Activated CD8-positive, alpha-beta T cell treated with anti-CD3 and anti-CD28 coated beads for 36 hours (primary cell): ENCODE measurements around the gene CA10. TPM values are rescaled to one million over a fixed set of nuclear protein-coding genes. Genes with fewer than 3 reads are reported as not detected.

ENCODE experiments used
- ATAC-seq: fragments of 200-7000 bp; cut with Tn5 transposase; one replicate; pipeline ENCODE4 v1.10.0; 2021; ENCODE audit warnings: mild to moderate bottlenecking, moderate library complexity
- CTCF ChIA-PET: fragments of 350-600 bp; sonication (Branson Sonifier 250); formaldehyde crosslinking; loops from one replicate; lab custom pipeline; 2021; ENCODE audit warnings: antibody characterized with exemption; lab: Charles Lee
- POLR2A ChIA-PET: fragments of 350-600 bp; sonication (Branson Sonifier 250); formaldehyde crosslinking; loops from one replicate; lab custom pipeline; 2021; ENCODE audit warnings: antibody characterized with exemption; lab: Charles Lee
- DNase-seq: peaks from one replicate; pipeline ENCODE4 v3.0.0-alpha.2; 2020
- H3K27ac Mint-ChIP-seq: one replicate; pipeline ENCODE4 v1.8.0; 2021; ENCODE audit warnings: mild to moderate bottlenecking, mixed read lengths
- H3K27me3 Mint-ChIP-seq: one replicate; pipeline ENCODE4 v1.8.0; 2021; ENCODE audit warnings: mixed read lengths
- H3K36me3 Mint-ChIP-seq: one replicate; pipeline ENCODE4 v1.8.0; 2021; ENCODE audit warnings: low read depth, mixed read lengths
- H3K4me1 Mint-ChIP-seq: one replicate; pipeline ENCODE4 v1.8.0; 2021; ENCODE audit warnings: low read depth, mixed read lengths
- H3K4me3 Mint-ChIP-seq: one replicate; pipeline ENCODE4 v1.8.0; 2021; ENCODE audit warnings: mild to moderate bottlenecking, moderate library complexity, mixed read lengths
- H3K9me3 Mint-ChIP-seq: one replicate; pipeline ENCODE4 v1.8.0; 2021; ENCODE audit warnings: mixed read lengths
- intact Hi-C: fragments of 100-400 bp; cut with micrococcal nuclease; formaldehyde crosslinking; loops from one replicate; pipeline ENCODE4 v1.10.0; 2022
- total RNA-seq, 2 experiments: library from RNA; stranded (reverse); gene quantifications; one replicate each; pipeline ENCODE4 v1.2.3, GENCODE V29; 2021
- TF ChIP-seq, protein P1 (sequence below): fragments of 200-600 bp; IDR thresholded peaks from one replicate; pipeline ENCODE4 v1.8.0; 2022; ENCODE audit warnings: antibody characterized with exemption, mild to moderate bottlenecking

CA10 gene
- total RNA-seq, 2 experiments from 2014 or later: not detected

DNA sequence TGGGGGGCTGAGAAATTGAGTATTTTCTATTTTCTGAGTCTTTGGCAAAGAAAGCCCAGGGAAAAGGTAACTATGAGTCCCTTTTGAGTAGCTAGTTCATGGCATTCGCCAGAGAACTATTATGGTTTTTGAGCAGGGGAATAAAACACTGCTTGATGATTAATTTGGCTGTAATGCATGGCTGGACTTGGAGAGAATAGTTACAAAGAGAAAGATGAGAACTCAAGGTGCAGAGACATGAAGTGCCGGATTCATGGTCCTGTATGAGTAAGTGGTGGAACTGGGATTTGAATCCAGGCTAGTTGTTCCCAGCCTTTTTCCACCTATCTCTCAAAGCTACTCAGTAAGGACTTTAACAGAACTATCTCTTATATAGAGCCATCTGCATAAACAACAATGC lies 266.6 kb downstream of the CA10 start:
- CTCF ChIA-PET: no interaction called here
- POLR2A ChIA-PET: no interaction called here
- H3K27me3 Mint-ChIP-seq: no peaks in the 10 kb centered on the region

DNA sequence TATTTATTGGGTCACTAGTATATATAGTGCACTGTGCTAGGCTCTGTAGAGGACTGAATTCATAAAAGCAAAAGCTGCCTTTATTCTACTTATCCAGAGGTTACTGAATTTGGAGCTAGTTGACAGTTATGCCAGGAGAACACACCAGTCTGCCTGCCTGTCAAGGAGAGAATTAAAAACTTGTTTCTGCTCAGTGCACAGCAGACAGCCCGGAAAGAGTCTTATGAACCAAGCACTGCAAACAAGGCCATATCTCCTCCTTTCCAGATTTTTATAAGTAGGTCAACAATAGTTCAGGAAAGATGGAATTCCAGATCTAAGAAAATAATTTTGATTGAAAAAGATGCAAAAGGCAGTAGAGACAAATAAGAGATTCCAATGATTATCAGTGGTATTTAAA lies 267.8 kb downstream of the CA10 start:
- TF ChIP-seq, protein P1, sequence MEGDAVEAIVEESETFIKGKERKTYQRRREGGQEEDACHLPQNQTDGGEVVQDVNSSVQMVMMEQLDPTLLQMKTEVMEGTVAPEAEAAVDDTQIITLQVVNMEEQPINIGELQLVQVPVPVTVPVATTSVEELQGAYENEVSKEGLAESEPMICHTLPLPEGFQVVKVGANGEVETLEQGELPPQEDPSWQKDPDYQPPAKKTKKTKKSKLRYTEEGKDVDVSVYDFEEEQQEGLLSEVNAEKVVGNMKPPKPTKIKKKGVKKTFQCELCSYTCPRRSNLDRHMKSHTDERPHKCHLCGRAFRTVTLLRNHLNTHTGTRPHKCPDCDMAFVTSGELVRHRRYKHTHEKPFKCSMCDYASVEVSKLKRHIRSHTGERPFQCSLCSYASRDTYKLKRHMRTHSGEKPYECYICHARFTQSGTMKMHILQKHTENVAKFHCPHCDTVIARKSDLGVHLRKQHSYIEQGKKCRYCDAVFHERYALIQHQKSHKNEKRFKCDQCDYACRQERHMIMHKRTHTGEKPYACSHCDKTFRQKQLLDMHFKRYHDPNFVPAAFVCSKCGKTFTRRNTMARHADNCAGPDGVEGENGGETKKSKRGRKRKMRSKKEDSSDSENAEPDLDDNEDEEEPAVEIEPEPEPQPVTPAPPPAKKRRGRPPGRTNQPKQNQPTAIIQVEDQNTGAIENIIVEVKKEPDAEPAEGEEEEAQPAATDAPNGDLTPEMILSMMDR: no peak
- ChIA-PET POLR2A (no interaction called here), CTCF (no interaction called here)
- H3K27me3 Mint-ChIP-seq: no peaks in the 10 kb centered on the region
- ATAC-seq (no peak), DNase-seq (no peak)
- no peaks in the 10 kb centered on the region for H3K9me3 Mint-ChIP-seq
- intact Hi-C loops: no loop called here
- H3K4me3 Mint-ChIP-seq: no peak overlapping the region
- no peaks in the 10 kb centered on the region for H3K4me1 Mint-ChIP-seq
- no peaks in the 10 kb centered on the region for H3K36me3 Mint-ChIP-seq
- H3K27ac Mint-ChIP-seq: no peak overlapping the region

More for the DNA sequence above, 266.6 kb downstream of the CA10 start:
- Mint-ChIP-seq H3K4me3 (no peak overlapping the region), H3K9me3 (no peaks in the 10 kb centered on the region), H3K36me3 (no peaks in the 10 kb centered on the region), H3K27ac (no peak overlapping the region), H3K4me1 (no peaks in the 10 kb centered on the region)
- DNase-seq (no peak), ATAC-seq (no peak)
- TF ChIP-seq, protein P1: no peak
- intact Hi-C loops: no loop called here

DNA sequence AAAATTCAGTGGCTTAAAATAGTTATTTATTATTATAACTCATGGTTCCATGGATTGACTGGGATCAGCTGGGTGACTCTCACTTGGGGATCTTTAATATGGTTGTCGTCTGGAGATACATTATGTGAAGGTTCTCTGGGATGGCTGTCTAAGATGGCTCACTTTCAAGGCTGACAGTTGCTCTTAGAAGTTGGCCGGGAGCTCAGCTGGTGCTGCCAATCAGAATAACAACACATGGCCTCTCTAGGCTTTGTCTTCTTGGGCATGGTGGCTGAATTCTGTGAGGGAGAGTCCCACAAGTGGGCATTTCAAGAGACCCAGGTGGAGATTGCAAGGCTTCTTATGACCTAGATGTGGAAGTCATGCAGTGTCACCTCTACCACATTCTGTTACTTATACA lies 269.7 kb downstream of the CA10 start:
- Mint-ChIP-seq H3K4me3 (no peak overlapping the region), H3K27ac (no peak overlapping the region), H3K9me3 (no peaks in the 10 kb centered on the region), H3K4me1 (no peaks in the 10 kb centered on the region), H3K36me3 (no peaks in the 10 kb centered on the region), H3K27me3 (no peaks in the 10 kb centered on the region)
- intact Hi-C loops: no loop called here
- no peak for DNase-seq
- ChIA-PET POLR2A (no interaction called here), CTCF (no interaction called here)
- ATAC-seq: no peak
- TF ChIP-seq, protein P1: no peak

DNA sequence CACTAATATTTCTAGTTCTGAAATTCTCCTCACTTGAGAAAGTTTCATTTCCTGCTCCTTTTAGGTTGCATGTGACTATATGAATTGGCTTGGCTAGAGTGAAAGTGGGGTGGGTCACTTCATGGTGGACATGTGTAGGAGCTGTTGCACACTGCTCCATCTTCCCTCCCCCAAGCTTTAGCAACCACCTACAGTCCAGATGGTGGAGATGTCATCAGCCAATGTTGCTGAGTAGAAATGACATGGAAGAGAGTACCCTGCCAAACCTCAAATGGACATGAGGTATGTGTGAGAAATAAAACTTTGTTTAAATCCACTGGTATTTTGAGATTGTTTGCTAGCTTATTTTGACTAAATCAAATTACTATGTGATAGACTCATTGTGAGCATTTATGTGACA lies 281.5 kb downstream of the CA10 start:
- H3K27ac Mint-ChIP-seq: no peak overlapping the region
- ATAC-seq (no peak), DNase-seq (no peak)
- no peak overlapping the region for H3K4me3 Mint-ChIP-seq
- H3K9me3 Mint-ChIP-seq: no peaks in the 10 kb centered on the region
- POLR2A ChIA-PET: no interaction called here
- TF ChIP-seq, protein P1: no peak
- intact Hi-C loops: no loop called here
- H3K4me1 Mint-ChIP-seq: no peaks in the 10 kb centered on the region
- H3K36me3 Mint-ChIP-seq: no peaks in the 10 kb centered on the region
- CTCF ChIA-PET: no interaction called here
- H3K27me3 Mint-ChIP-seq: no peaks in the 10 kb centered on the region

DNA sequence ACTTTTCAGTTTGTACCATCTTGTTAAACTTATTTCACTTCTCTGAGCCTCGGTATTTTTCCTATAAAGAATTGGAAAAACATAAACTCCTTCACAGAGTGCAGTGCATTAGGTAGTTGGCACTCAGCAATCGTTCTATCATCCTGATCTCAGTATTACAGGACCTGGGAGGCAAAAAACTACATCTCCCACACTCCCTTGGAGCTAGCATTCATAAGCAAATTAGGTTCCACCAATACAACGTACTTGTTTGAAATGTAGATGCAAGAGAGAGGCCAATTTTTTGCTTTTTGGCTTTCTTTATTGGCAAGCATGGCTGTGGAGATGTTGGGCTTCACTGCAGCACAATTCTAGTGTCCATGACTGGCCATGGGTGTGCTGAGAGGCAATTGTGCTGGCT lies 285.2 kb downstream of the CA10 start:
- H3K27me3 Mint-ChIP-seq: no peaks in the 10 kb centered on the region
- H3K27ac Mint-ChIP-seq: no peak overlapping the region
- no peaks in the 10 kb centered on the region for H3K9me3 Mint-ChIP-seq
- POLR2A ChIA-PET: no interaction called here
- DNase-seq (no peak), ATAC-seq (no peak)
- intact Hi-C loops: no loop called here
- CTCF ChIA-PET: no interaction called here
- TF ChIP-seq, protein P1: no peak
- H3K4me1 Mint-ChIP-seq: no peaks in the 10 kb centered on the region
- no peaks in the 10 kb centered on the region for H3K36me3 Mint-ChIP-seq
- H3K4me3 Mint-ChIP-seq: no peak overlapping the region
